T-helper 22 cell (primary cell): ENCODE data around the gene ACTRT2.

ENCODE experiments used
- DNase-seq: peaks from one replicate; pipeline ENCODE4 v3.0.0-alpha.2; 2020; ENCODE audit warnings: low read depth

ACTRT2 gene

GRCh38 chr1:2983706-2984398 lies 37.4 kb upstream of the ACTRT2 start:
- DNase-seq, result no peak

GRCh38 chr1:2984399-2985061 lies 36.7 kb upstream of the ACTRT2 start:
- no peak for DNase-seq

- no peak for DNase-seq
Observed at GRCh38 chr1:2985067-2985561, 36.2 kb upstream of the ACTRT2 start.

- DNase-seq, result no peak
Observed at GRCh38 chr1:2985694-2986548, 35.3 kb upstream of the ACTRT2 start.

GRCh38 chr1:2986549-2987305 lies 34.5 kb upstream of the ACTRT2 start:
- DNase-seq, result no peak

- no peak for DNase-seq
Observed at GRCh38 chr1:2987773-2988172, 33.5 kb upstream of the ACTRT2 start.

- DNase-seq, result no peak
Observed at GRCh38 chr1:2988256-2988655, 33.0 kb upstream of the ACTRT2 start.

- no peak for DNase-seq
Observed at GRCh38 chr1:2989185-2989584, 32.1 kb upstream of the ACTRT2 start.

GRCh38 chr1:2989976-2990375 lies 31.3 kb upstream of the ACTRT2 start:
- no peak for DNase-seq

DNA sequence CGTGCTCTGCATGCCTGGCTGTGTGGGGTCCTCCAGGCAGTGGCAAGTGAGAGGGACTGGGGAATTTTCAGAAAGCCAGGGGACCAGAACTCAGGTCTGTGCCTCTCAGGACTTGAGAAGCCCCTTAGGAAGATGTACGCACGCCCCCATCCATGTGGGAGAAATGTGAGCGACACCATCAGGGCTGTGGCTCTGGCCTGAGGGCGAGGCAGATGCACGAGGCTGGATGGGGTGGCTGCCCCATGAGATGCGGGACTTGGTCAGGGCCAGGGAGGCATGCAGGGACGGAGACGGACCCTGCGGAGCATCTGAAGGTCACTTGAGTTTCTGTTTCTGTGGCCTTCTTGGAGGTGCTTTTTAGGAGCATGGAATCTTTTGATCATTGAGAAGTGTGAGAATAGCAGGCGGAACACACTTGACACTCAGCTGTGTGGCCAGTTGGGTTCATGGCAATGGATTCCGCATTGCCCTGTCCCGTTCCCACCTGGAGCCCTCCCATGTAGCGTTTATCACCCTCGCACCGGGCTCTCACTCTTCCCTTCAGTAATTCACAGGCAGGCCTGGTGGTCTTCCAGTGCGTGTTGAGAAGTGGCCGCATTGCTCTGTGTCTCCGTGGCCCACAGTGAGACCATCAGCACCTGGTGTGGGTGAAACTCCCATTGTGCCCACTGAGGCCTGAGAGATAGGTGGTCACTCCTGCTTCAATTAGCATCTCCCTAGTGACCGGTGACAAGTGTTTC lies 30.7 kb upstream of the ACTRT2 start:
- no peak for DNase-seq

- no peak for DNase-seq
Observed at GRCh38 chr1:2991753-2992495, 29.3 kb upstream of the ACTRT2 start.

DNA sequence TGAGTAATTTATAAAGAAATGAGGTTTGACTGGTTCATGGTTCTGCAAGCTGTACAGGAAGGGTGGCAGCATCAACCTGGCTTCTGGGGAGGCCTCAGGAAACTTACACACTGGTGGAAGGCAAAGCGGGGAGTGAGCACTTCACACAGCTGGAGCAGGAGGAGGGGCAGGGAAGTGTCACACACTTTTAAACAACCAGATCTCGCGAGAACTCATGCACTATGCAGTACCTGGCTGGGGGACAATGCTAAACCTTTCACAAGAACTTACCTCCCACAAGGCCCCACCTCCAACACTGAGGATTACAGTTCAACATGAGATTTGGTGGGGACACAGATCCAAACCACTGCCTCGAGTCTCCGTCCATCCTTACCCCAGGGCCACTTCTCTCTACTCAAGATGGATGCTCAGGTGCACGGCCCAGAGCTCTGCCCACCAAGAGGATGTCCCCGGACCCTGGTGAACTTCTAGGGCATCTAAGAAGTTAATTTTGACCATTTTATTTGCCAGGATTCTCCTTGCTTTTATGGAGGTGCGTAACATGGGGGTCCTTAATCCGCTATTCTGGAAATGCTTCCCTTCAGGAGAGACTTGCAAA lies 22.7 kb upstream of the ACTRT2 start:
- no peak for DNase-seq

DNA sequence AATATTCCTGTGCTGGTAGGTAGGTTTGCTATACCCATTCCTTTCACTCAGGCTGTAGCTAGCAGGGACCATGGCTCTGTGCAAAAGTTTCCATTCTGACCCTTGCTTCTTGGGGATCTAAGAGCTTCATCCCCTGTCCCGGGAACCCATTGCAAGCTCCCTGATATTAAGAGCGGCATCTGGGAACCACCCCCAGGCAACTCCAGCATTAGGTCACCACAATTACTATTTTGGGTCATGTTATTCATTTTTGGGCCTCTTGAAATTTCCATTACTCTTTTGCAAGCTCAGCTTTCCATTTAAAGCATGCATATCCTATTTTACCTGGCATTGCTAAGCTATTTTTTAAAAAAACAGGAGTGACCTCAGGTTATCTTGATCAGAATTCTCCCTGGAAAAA lies 22.1 kb upstream of the ACTRT2 start:
- no peak for DNase-seq

DNA sequence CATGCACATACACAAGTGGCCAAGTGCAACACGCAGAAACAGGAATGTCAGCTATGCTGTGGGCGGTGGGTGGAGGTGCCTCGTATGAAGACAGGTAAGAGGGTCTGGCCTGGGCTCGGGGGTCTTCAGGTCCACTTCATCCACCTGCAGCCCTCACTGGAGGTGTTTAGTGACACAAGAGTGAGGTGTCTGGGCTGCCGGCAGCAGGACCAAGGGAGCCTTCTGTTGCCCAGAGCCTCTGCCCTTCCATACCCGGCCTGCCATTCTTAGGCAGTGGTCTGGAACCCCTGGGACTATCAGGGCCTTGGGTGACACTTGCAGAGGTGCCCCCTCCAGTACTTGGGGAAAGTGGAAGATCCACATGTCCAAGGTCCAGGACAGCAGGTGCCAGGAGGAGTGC lies 21.7 kb upstream of the ACTRT2 start:
- DNase-seq, result no peak

- DNase-seq, result no peak
Observed at GRCh38 chr1:3000214-3000613, 21.1 kb upstream of the ACTRT2 start.

- DNase-seq, result no peak
Observed at GRCh38 chr1:3000671-3001470, 20.4 kb upstream of the ACTRT2 start.

DNA sequence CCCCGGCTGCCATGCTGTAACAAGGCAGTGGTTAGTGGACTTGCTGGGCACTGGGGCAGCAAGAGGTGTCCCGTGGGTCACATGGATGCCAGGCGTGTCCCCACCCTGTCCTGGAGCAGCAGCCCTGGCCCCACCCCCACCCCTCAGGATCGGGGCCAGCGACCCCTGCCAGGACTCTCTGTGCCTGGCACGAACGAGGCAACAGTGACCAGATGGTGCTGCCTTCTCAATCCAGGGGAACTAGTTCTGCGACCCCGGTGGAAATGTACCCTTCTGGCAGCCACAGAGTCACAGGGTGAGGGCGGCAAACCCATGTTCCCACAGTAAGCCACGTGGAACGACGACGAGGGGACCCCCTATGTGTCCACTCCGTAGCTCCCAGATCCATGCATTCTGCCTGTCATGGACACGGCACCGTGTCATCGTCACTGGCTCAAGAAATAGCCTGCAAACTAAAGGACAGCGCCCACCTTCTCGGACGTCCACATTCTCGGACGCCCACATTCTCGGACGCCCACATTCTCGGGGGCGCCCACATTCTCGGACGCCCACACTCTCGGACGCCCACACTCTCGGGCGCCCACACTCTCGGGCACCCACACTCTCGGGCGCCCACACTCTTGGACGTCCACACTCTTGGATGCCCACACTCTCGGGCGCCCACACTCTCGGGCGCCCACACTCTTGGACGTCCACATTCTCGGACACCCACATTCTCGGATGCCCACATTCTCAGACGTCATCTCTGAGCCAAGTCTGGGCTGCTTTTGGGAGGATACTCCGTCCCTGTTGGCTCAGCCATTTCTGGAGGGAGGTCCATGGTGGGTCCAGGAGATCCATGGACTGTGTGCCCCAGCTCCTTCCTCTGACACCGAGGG lies 19.6 kb upstream of the ACTRT2 start:
- no peak for DNase-seq

DNA sequence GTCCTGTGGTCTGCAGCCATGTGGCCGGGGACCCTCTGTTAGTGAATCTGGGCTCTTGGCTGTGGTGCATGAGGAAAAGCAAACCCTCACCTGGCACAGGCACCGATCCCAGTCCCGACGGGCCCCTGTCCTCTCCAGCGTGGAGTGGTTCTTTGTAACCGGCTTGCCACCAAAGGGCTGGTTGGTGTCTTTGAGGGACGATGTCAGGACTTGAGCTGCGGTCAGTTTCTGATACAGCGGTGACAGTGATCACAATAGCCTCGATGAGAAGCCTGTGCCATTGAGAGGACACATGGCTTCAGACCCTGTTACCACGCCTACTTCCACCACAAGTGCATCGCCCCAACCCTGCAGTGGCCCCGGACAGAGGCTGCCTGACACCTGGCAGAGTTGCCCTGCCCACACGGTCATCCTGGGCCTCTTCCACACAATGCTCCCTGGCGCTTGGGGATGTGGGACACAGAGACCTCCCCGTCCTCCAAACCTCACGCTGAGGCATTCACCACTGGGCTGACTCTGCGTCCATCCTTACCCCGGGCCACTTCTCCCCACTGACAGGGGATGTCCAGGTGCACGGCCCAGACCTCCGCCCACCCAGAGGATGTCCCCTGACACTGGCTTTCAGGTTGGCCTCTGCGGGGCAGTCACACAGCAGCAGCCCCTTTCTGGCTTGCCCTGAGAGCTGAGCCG lies 18.8 kb upstream of the ACTRT2 start:
- DNase-seq, result no peak
